ENCODE data around the gene ACAP1.
"Not testable (repeated sequence)": the region's sequence is repeated elsewhere in the genome, so short reads cannot be mapped to it uniquely, and the experiment has no call there.

The ACAP1 gene

GRCh38 chr17:7351665-7352502 lies 15.6 kb downstream of the ACAP1 start, which contains the start of gene KCTD11:
KCTD11 (plus strand) TSS chr17:7352162.
- peak; percentile 73 to 97 (median 80) for DNase-seq
- intact Hi-C loops (cut with DNase I): loop anchor here (2.0 to 10.0 kb wide), 4 partner anchors 35 to 210 kb away; partner anchors contain the start of genes POLR2A, SENP3, SLC35G6 and TMEM256

DNA sequence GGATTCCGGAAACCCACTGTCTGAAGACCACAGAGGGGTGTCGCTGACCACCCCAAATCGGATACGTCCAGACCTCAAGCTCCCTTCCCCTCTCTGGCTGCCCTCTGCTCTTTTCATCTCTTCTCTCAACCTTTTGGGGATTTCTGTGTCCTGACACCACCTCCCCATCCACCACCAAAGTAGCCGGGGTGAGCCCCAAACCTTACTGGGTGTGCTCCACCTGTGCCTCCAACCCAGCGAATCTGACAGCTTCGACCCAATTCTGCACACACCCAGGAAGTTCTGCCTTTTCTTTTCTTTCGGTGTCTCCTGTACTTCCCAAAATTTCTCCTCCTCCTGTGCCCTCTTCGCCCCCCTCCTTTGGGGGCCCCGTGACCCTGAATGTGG lies 16.2 kb downstream of the ACAP1 start:
- intact Hi-C loops (cut with DNase I): loop anchor here (5.0 to 10.0 kb wide), 3 partner anchors 35 to 210 kb away; partner anchors contain the start of genes POLR2A, SENP3 and SLC35G6
- DNase-seq: no peak

DNA sequence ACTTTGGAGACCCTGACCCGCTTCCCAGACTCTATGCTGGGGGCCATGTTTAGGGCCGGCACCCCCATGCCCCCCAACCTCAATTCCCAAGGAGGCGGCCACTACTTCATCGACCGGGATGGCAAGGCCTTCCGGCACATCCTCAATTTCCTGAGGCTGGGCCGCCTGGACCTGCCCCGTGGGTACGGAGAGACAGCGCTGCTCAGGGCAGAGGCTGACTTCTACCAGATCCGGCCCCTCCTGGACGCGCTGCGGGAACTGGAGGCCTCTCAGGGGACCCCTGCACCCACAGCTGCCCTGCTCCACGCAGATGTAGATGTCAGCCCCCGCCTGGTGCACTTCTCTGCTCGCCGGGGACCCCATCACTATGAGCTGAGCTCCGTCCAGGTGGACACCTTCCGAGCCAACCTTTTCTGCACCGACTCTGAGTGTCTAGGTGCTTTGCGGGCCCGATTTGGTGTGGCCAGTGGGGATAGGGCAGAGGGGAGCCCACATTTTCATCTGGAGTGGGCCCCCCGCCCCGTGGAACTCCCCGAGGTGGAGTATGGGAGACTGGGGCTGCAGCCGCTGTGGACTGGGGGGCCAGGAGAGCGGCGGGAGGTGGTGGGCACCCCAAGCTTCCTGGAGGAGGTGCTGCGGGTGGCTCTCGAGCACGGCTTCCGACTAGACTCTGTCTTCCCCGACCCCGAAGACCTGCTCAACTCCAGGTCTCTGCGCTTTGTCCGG lies 16.7 kb downstream of the ACAP1 start:
- intact Hi-C loops (cut with DNase I): loop anchor here (5.0 to 10.0 kb wide), 3 partner anchors 34 to 209 kb away; partner anchors contain the start of genes POLR2A, SENP3 and SLC35G6
- DNase-seq: no peak

- no peak for DNase-seq
- intact Hi-C loops (cut with DNase I): loop anchor here (5.0 to 10.0 kb wide), 3 partner anchors 33 to 208 kb away; partner anchors contain the start of genes POLR2A, SENP3 and SLC35G6
Measured at GRCh38 chr17:7354262-7354843, 18.0 kb downstream of the ACAP1 start.

- intact Hi-C loops (cut with DNase I): loop anchor here (5.0 to 10.0 kb wide), 2 partner anchors 82 to 130 kb away; partner anchors contain the start of genes FGF11, POLR2A, SLC35G6 and TMEM102
- DNase-seq: peak in 8 of 10 donors; percentile 48 to 96 (median 71)
Measured at GRCh38 chr17:7355053-7355452, 18.7 kb downstream of the ACAP1 start, which contains the start of gene TMEM95. TMEM95 (plus strand) TSS chr17:7355156; CDS start chr17:7355205, 49 bp downstream.

DNA sequence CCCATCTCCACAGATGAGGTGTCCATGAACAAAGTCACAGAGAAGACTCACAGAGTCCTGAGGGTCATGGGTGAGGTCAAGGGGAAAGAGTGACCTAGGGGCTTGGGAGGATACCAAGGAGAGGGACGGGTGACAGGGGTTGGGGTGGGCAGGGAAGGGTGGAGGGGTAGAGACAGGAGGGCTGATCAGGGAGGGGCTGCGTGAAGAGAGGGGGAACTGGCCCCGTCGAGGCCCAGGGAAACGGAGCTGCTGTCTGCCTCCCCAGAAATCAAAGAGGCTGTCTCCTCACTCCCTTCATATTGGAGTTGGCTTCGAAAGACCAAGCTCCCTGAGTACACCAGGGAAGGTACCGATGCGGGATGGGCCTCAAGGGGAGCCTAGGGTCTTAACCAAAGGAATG lies 19.2 kb downstream of the ACAP1 start:
- DNase-seq: no peak
- intact Hi-C loops (cut with DNase I): loop anchor here (5.0 to 10.0 kb wide), 2 partner anchors 82 to 129 kb away; partner anchors contain the start of genes FGF11, POLR2A, SLC35G6 and TMEM102

DNA sequence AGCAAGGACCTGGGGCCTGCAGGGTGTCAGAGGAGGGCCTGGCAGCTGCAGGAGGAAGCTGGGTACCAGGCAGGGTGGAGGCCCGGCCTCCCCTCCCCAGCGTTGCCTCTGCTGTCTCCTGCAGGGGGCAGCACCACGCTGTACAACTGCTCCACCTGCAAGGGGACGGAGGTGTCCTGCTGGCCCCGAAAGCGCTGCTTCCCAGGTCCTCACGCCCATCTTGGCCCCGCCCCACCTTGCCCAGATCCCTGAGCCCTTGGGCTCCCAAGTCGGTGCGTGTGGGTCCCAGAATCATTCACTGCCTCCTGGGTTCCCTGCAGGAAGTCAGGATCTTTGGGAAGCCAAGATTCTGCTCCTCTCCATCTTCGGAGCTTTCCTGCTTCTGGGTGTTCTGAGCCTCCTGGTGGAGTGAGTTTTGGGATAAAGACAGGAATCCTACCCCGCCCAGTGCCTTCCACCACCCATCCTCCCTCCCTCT lies 19.8 kb downstream of the ACAP1 start:
- intact Hi-C loops (cut with DNase I): loop anchor here (5.0 to 10.0 kb wide), 2 partner anchors 81 to 129 kb away; partner anchors contain the start of genes FGF11, POLR2A, SLC35G6 and TMEM102

GRCh38 chr17:7356756-7357155 lies 20.4 kb downstream of the ACAP1 start:
- intact Hi-C loops (cut with DNase I): loop anchor here (5.0 to 10.0 kb wide), 2 partner anchors 81 to 128 kb away; partner anchors contain the start of genes FGF11, POLR2A, SLC35G6 and TMEM102
- no peak for DNase-seq

More for the DNA sequence above, 19.8 kb downstream of the ACAP1 start:
- DNase-seq: peak; percentile 47 to 96 (median 74)

DNA sequence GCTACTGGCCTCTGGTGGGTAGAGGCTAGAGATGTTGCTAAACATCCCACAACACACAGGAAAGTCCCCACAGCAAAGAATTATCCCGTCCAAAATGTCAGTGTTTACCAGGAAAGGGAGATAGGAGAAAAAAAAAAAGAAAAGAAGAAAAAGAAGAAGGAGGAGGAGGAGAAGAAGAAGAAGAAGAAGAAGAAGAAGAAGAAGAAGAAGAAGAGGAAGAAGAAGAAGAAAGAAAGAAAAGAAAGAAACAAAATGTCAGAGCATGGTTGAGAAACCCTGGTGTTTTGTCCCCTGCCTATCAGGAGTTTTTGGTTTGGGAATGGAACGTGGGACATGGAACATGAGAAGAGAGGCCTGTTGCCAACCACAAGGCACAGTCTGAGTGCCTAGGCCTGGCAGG lies 21.1 kb downstream of the ACAP1 start:
- DNase-seq: no peak
- intact Hi-C loops (cut with DNase I): loop anchor here (5.0 to 10.0 kb wide), 2 partner anchors 80 to 127 kb away; partner anchors contain the start of genes FGF11, POLR2A, SLC35G6 and TMEM102

- intact Hi-C loops (cut with DNase I): no loop called here
- no peak for DNase-seq
Measured at GRCh38 chr17:7361906-7362305, 25.6 kb downstream of the ACAP1 start.

DNA sequence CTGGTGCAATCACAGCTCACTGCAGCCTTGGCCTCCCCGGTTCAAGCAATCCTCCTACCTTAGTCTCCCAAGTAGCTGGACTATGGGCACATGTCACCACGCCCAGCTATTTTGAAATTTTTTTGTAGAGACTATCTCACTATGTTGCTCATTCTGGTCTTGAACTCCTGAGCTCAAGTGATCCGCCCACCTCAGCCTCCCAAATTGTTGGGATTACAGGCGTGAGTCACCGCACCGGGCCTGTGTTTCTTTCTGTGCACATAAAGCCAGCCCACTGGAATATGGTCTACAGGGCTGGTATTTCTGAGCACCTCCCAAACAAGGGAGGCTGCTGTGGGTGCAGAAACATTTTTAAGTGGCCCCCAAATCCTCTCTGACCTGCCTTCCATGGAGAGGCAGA lies 27.0 kb downstream of the ACAP1 start:
- intact Hi-C loops (cut with DNase I): no loop called here
- no peak for DNase-seq

- intact Hi-C loops (cut with DNase I); DNase-seq: not testable (repeated sequence)
Measured at GRCh38 chr17:7365963-7366362, 29.6 kb downstream of the ACAP1 start.

- no peak for DNase-seq
- intact Hi-C loops (cut with DNase I): no loop called here
Measured at GRCh38 chr17:7367083-7367482, 30.8 kb downstream of the ACAP1 start.

GRCh38 chr17:7367918-7368598 lies 31.7 kb downstream of the ACAP1 start:
- intact Hi-C loops (cut with DNase I): no loop called here
- no peak for DNase-seq

DNA sequence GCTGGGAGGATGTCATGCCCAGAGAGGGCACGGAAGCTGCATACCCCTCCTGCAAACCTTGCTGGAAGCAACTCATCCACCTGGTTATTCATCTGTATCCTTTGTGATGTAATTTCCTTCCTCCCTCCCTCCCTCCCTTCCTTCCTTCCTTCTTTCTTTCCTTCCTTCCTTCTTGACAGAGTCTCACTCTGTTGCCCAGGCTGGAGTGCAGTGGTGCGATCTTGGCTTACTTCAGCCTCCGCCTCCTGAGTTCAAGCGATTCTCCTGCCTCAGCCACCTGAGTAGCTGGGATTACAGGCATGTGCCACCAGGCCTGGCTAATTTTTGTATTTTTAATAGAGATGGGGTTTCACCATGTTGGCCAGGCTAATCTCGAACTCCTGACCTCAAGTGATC lies 32.3 kb downstream of the ACAP1 start:
- intact Hi-C loops (cut with DNase I); DNase-seq: not testable (repeated sequence)

DNA sequence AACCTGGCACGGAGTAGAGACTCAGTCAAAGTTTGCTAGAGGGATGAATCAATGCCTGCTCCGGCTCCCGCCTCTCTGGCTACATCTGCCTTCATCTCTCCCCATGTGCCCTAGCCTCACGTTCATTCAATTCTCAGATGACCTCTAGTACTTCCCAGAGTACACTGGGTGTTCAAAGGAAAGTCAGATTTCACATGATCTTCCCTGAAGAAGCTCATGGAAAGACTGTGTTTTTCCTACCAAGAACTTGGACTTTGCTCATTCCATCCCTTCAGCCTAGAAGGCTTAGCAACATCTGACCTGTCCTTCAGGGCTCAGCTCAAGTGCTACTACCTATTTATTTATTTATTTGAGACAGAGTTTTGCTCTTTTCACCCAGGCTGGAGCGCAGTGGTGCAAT lies 33.5 kb downstream of the ACAP1 start:
- intact Hi-C loops (cut with DNase I): no loop called here
- no peak for DNase-seq

DNA sequence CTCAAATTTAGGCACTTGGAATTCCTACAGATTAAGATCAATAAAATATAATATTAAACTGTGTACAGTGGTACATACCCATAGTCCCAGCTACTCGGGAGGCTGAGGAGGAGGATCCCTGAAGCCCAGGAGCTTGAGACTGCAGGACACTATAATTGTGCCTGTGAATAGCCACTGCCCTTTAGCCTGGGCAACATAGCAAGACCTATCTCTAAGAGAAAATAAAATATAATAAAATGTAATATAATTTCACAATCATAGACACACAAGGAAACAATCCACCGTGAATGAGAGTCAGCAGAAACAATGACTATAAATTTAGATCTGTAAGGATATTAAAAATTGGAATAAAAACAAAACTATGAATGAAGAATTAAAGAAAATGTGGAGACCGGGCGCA lies 34.5 kb downstream of the ACAP1 start:
- intact Hi-C loops (cut with DNase I): no loop called here
- no peak for DNase-seq

DNA sequence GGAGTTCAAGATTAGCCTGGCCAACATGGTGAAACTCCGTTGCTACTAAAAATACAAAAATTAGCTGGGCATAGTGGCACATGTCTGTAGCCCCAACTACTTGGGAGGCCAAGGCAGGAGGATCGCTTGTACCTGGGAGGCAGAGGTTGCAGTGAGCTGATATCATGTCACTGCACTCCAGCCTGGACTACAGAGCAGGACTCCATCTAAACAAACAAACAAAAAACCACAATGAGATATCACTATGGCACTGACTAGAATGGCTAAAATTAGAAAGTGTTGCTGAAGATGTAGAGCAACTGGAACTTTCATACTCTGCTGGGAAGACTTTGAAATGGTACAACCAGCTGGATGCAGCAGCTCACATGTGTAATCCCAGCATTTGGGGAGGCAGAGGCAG lies 38.0 kb downstream of the ACAP1 start:
- no peak for DNase-seq
- intact Hi-C loops (cut with DNase I): no loop called here

- intact Hi-C loops (cut with DNase I): no loop called here
- no peak for DNase-seq
Measured at GRCh38 chr17:7379134-7379533, 42.8 kb downstream of the ACAP1 start.

All from posterior cingulate gyrus (tissue), 11 donors.